ENCODE data around the gene EXD3. TPM values are rescaled to one million over a fixed set of nuclear protein-coding genes. Genes with fewer than 3 reads are reported as not detected.
"Not testable (repeated sequence)": the region's sequence is repeated elsewhere in the genome, so short reads cannot be mapped to it uniquely, and the experiment has no call there.

The EXD3 gene
- total RNA-seq, 1 donor from 2014 or later, result 18.7 TPM

- DNase-seq (ENCODE audit: low read depth in 2 of 2), result no peak
These were observed 41.2 kb downstream of the EXD3 start for GRCh38 chr9:137381501-137382443.

- no peak for DNase-seq (ENCODE audit: low read depth in 2 of 2)
These were observed 42.4 kb downstream of the EXD3 start for GRCh38 chr9:137380606-137381005.

DNA sequence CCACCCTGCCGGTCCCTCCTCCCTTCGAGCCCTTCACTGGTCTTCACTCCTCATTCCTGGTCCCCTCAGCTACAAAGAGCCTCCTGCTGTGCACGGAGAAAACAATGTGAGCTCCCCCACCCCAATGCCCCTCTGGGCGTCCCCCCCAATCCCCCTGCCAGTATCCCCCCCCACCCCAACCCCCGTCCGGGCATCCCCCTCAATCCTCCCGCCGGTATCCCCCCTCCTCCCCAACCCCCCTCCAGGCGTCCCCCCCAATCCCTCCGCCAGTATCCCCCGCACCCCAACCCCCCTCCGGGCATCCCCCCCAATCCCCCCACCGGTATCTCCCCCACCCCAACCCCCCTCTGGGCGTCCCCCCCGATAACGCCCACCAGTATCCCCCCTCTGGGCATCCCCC lies 42.8 kb downstream of the EXD3 start:
- no peak for DNase-seq (ENCODE audit: low read depth in 2 of 2)

GRCh38 chr9:137379761-137380161 lies 43.2 kb downstream of the EXD3 start:
- DNase-seq (ENCODE audit: low read depth in 2 of 2), result no peak

GRCh38 chr9:137378688-137379410 lies 44.1 kb downstream of the EXD3 start:
- not testable (repeated sequence) for DNase-seq (ENCODE audit: low read depth in 2 of 2)

GRCh38 chr9:137376386-137376785 lies 46.6 kb downstream of the EXD3 start:
- no peak for DNase-seq (ENCODE audit: low read depth in 2 of 2)

GRCh38 chr9:137375321-137376058 lies 47.5 kb downstream of the EXD3 start:
- no peak for DNase-seq (ENCODE audit: low read depth in 2 of 2)

DNA sequence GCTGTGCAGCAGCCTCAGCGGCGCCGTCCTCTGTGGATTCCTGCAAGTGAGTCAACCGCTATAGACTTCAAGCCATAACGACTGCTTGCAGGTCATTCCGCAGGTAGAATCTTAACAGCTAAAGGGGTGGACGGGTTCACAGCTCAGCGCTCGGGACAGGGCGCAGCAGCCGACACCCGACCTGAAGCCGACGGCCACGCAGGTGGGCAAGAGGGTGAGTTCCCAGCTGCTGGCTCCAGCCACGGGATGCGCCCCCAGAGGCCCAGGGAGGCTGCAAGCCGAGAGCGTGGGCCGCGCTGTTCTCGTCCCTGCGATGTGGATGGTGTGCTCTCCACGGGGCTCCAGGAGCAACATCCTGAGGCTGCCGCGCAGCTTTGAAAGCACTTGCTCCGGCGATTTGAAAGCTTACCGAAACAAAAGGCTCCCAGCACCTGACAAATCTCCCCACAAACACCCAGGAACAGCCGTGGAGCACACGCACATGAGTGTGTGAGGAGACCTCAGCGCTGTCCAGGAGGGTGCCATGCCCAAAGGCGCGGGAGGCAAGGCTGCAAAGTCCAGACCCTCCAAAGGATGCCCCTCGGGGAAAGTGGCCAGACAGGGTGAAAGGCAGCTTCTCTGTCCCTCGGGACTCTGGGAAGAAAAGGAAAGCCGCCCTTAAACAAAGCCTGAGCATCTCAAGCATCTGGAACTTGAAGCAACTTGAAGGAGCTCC lies 48.7 kb downstream of the EXD3 start:
- no peak for DNase-seq (ENCODE audit: low read depth in 2 of 2)

DNA sequence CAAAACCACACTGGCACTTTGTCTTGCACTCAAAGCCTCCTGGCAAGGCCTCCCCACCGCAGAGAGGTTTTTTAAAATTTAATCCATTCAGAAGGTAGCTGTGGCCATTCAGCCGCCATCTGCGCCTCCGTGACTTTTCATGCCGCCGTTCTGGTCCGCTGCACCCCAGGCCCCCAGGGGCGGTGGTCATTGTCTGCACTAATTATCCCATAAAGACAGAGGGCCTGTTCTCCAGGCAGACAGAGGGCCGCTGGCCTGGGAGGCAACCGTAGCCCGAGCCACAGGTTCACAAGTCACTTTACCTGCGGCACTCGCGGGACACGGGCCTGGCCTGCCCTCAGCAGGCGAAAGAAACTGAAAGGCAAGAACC lies 49.4 kb downstream of the EXD3 start:
- DNase-seq (ENCODE audit: low read depth in 2 of 2), result no peak

GRCh38 chr9:137372693-137373610 lies 50.0 kb downstream of the EXD3 start:
- no peak for DNase-seq (ENCODE audit: low read depth in 2 of 2)

DNA sequence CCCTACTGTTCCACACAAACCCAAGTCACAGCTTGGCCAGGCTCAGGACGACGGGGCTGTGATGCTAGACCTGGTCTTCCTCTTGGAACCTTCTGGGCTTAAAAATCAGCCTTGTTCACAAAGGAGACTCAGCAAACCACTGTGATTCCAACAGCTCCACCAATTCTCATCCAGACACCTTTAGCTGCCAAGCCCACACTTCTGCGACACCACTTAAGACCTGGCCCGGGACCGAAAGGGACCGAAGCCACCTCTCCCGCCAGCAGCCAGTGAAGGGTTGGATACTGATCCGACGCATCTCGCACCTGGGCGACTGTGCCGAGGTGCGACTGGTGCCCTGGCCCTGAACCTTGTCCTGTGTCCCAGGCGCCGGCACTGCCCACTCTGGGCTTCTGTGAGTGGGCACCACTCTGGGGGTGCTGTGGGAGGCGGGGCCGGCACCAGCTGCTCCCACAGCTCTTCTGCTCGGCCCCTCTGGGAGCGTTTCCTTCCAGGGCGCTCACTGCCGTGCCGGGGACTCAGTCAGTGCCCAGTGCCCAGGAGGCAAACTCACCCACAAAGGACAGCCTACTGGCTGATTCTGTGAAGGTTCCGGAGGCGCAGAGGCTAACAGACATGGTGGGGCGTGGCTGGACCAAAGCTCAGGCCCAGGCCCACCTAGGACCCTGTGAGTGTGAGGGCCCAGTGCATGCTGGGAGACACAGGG lies 50.9 kb downstream of the EXD3 start:
- DNase-seq (ENCODE audit: low read depth in 2 of 2), result no peak

DNA sequence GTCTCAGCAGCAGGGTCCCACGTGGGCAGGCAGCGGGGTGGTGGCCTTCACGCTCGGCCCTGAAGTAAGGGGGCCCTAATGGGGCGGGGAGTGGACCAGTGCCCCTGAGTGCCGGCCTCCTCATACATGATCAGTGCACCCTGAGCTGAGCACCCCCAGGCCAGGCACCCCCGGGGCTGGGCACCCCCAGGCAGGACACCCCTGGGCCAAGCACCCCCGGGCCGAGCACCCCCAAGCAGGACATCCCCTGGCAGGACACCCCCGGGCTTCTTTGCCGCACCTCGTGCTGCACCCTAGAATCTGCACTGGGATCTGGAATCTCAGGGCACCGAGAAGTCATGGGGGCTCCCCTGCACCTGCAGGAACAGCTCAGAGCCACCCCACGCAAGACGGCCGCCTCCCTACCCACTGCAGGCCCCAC lies 51.4 kb downstream of the EXD3 start:
- DNase-seq (ENCODE audit: low read depth in 2 of 2), result no peak

DNA sequence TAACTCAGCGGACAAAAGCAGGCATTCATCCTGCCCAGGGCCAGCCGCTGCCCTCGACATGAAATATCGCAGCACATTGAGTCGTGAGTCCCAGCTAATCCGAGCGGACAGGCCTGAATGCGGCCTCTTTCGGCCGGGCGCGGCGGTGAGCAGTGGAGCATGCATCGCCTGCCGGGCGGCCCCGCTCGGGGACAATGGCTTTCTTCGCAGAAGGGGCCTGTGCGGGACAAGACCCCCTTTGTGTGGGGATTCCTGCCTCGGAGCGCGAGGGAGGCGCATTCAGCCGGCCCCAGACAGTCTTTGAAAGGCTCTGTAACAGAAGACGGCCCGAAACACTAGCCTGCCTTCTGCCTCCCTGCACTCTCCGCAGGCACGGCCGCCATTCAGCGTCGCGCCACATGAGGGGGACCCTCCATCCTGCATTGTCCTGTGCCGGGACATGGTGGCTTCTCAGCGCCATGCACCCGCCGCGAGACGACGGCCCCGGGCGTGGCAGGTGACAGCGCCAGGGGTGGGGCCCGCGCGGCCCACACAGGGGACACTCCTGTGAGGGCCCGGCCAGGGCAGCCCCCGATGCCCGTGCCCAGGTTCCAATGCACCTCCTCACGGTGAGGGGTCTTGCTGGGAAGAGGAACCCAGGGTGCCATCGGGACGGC lies 52.0 kb downstream of the EXD3 start:
- DNase-seq (ENCODE audit: low read depth in 2 of 2), result no peak

DNA sequence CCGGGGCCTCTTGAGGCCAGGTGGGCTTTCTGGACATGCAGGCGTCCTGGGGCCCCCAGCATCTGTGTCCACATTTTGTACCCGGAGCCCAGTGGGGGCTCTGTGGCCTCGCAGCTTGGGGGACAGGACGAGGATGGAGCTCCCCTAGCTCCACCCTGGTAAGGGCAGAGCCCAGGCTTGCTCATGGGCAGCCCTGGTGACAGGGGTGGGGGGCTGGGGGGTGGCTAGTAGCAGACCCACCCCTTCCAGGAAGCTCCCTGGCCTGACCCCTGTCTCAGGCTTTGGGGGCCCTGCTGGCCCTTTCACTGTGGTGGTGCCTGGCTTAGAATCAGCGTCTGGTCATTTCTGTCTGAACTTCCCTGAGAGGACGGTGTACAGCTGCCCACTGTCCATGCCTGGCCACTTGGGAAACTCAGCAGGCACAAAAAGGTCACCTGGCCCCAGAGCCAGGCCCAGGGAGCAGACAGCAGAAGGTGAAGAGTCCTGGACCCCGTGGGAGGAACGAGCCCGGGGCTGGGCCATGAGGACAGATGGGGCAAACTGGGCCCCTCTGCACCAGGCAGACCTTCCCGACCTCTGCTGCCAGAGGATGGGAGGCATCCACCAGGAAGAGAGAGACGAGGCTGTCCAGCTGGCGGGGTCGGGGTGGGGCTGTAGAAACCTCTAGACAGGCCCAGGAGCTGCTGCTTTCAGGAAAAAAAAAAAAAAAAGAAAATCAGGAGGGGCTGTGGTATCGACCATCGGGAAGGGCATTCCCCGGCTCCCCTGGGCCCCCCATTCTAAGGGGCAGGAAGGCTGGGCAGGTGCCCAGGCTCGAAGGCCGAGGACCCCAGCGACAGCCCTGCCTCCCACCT lies 52.8 kb downstream of the EXD3 start:
- DNase-seq (ENCODE audit: low read depth in 2 of 2), result no peak

DNA sequence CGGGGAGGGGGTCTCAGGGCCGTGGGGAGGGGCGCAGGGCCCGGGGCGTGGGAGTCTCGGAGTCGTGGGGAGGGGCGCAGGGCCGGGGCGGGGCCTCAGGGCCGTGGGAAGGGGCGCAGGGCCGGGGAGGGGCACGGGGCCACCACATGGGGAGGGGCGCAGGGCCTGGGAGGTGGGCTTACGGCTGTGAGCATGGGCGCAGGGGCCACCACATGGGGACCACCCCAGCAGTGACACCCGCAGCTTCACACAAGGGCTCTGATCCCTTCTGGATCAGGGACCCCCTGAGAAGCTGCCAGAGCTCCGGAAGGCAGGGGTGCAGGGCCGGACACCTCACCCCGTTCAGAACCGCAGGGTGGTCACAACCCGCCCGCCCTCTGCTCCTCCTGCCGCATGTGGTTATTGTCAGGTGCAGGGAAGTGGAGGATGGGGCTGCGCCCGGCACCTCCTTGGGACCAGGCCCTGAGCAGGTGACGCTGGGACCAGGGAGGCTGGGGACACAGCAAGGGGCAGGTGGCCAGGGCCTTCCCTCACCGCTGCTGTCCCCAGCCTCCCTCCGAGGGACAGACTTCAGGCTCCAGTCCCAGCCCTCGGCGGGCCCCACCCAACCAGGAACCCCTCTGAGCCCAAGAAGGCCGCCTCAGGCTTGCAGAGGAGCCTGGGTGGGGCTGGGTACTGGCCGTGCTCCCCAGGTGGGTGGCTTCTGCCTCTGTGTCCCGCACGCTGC lies 53.7 kb downstream of the EXD3 start:
- DNase-seq (ENCODE audit: low read depth in 2 of 2), result no peak

GRCh38 chr9:137368431-137369035 lies 54.4 kb downstream of the EXD3 start:
- no peak for DNase-seq (ENCODE audit: low read depth in 2 of 2)
